NK-92 (cell line): ENCODE results near the gene RAMP3.

Source experiments
- DNase-seq: peaks from one replicate; lab custom pipeline; 2025; ENCODE audit not compliant: unreplicated experiment; lab: John Stamatoyannopoulos, UW

The RAMP3 gene

GRCh38 chr7:45178241-45179225, 20.9 kb downstream of the RAMP3 start:
- no peak for DNase-seq

DNA sequence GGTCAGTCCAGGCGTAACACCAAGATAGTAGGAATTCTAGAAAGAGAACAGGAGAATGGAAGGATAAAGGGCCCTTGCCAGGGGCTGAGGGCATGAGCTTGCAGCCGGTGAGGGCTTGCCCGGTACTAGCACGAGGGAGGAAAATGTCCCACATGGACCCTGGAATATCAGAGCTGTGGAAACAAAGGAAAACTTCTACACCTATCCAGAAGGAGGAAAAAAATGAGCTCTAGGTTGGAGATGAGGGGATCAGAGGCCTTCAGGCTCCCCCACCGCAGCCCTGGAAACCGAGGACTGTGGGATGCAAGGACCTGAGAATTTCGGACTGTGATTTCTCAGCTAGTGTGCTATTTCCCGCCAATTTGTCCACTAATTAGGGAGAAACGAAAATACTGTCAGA, 22.1 kb downstream of the RAMP3 start:
- DNase-seq, result no peak

DNA sequence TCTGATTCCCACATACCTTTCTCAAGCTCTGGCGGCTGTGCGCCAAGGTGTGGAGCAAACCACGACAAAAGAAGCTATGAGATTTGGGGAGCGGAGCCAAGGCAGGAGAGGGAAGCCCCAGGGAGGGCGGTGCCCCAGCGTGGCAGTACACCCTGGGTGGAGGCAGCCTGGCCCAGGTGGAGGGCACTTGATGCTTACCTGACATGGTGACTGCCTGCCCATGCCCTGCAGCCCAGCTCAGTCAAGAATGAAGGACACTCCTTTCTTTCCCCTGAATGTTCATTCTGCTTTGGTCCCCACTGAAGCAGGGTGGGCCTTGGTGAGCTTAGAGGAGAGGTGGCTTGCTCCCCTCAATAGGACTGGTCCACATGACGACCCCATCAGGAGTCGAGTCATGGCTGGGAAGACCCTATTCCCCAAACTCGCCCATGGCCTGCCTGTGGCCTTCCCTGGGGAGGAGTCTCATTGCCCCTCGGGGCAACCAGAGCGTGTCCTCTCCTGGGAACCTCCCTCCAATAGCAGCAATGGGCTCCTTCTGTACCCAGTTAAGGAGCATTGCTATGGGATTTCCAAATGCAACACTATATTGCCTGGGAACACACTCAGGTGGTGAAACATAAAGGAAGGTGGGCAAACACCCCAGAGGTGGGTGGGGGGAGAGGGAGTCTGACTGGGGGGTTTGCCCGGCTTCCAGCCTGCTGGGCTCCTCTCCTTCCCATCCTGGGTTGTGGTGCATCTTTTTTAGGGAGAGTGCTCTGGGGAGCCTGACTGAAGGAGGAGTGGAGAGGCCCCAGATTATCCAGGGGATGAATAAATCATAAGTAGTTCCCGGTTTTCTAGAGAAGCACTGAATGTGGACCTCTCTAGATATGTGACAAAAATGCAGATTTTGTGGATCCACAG, 22.7 kb downstream of the RAMP3 start:
- DNase-seq, result no peak

DNA sequence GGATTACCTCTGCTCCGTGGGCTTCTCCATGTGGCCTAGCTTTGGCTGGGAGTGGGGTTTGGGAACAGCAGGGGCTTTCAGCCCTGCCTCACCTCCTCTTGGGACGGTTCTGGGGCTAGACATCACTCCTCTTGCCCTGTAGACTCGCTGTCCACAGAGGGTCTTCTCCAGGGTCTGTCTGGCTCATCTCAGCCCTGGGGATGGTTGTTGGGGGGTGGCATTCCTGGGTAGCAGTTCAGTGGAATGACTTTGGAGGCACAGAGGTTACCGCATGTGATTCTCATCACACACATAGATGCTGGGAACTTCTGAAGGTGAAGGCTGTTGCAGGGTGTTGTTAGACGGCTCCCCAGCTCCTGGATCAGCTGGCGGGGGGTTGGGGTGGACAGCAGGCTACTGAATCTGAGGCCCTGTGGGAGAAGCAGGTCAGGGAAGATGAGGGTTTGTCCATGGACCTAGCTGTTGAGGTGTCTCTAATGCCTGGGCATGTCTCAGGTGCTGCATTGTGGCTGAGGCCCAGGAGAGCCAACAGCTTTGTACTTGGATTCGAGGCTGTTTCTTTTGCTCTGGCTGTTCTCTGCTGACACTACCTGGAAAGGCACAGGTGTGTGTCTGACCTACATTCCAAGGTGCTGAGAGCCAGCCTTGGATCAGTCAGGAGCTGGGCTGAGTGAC, 23.8 kb downstream of the RAMP3 start:
- DNase-seq, result no peak

GRCh38 chr7:45181991-45182855, 24.6 kb downstream of the RAMP3 start:
- DNase-seq, result no peak

- no peak for DNase-seq
These were observed 25.5 kb downstream of the RAMP3 start for GRCh38 chr7:45182856-45183710.

GRCh38 chr7:45183711-45184210, 26.2 kb downstream of the RAMP3 start:
- no peak for DNase-seq

DNA sequence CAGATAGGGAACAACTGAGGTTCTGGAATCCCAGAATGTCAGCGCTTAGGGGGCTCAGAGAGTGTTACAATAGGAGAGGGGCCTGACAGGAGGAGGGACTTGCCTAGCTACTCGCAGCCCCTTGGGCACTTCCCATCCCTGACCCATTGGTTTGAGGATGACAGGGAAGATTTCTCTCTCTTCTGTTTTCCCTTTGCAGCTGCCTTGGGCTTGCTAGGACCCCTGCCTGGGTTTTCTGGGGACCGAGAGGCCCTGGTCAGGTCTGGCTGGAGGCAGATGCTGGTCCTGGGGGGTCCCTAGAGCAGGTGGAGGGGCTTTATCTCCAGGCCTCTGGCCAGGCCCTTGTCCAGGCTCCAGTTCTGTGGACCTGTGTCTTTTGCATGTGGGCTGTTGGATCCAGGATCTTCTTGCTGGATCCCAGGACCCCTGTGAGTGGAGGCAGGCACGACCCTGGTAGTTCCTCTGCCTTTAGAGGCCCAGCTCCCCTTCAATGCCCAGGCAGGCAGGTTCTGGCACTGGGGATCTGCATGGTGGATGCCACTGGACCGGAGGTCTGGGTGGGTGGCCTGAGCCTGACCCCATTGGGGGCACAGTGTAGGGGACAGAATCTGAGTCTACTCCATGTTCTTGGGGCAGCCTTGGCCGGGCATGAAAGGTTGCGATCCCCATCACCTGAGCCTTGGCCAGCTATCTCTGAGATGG, 26.9 kb downstream of the RAMP3 start:
- DNase-seq, result no peak

- no peak for DNase-seq
These were observed 27.7 kb downstream of the RAMP3 start for GRCh38 chr7:45185028-45185863.

- no peak for DNase-seq
These were observed 28.3 kb downstream of the RAMP3 start for GRCh38 chr7:45185864-45186250.

- no peak for DNase-seq
These were observed 28.7 kb downstream of the RAMP3 start for GRCh38 chr7:45186261-45186813.

GRCh38 chr7:45187089-45187945, 29.7 kb downstream of the RAMP3 start:
- DNase-seq, result no peak

- DNase-seq, result no peak
These were observed 30.4 kb downstream of the RAMP3 start for GRCh38 chr7:45187946-45188411.

DNA sequence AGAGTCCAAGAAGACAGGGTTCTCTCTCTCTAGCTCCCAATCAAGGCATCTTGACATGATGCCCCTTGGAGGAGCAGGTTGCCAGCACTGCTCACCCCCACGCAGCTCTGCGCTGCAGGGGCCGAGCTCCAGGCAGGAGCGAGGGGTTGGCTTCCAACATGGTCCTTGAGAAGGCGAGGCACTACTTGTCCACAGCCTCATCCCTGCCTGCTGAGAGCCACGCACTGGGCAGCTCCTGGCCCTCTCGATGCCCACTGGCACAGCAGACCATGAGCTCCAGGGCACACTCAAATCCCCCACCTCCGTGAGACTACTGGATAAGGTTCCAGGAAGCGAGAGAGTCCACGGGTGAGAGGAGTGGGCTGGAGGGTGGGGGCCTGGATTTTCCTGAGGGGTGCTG, 31.1 kb downstream of the RAMP3 start:
- no peak for DNase-seq

DNA sequence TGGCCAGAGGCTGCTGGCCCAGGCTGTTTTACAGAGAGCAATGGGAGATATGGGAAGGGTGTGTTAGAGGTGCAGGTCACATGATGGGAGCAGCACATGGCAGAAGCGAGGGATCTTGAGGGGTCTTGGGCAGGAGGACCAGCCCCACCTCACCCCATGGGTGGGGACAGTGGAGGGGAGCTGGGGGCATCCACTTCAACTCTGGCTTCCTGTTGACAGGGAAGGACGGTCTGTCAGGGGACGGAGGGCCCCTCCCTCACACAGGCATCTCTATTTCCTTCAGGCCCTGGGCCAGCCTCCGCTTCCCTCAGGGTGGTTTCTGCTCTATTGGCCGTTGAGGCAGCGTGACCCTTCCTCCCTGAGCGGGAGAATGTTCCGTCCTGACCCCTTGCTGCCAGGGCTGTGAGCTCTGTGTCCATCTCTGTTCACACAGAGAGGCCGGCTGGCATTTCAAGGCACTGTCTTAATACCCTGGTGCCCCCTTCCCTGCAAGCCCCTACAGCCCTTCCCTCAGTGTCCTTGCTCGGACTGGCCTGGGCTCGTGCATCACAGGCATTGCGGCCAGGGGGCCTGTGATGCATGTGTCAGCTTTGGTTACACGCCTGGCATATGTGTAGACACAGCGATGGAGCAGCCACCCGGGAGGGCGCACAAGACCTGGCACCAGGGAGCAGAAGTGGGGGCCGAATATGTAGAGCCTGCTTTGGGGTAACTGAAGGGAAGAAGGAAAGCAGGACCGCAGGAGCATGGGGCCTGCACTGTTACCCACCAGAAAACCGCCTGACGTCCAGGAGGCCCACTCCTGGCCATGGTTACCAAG, 31.8 kb downstream of the RAMP3 start:
- DNase-seq, result no peak
